ENCODE results near the gene HHIPL1.

Gene HHIPL1

DNA sequence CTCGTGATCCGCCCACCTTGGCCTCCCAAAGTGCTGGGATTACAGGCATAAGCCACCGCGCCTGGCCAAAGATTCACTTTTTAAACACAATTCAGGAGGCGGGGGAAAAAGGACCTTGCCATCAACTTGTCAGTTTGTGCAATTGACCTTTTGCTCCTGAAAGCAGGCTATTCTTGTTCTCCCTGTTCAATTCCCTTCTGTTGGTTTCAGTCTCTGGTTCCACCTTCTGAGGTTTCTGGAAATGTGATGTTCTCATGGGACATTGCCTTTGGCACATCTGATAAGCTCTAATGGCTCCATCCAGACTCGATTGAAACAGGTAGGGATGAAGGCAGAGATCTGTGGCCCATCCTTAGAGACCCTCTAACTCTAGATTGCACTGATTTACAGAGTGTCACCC lies 23.0 kb upstream of the HHIPL1 start:
- Histone ChIP-seq H3K9ac (ENCODE audit: low read depth, low read length, poor library complexity, severe bottlenecking) (no peak overlapping the region), H3F3A (ENCODE audit: low read depth) (no peaks in the 10 kb centered on the region), H3K79me2 (ENCODE audit: insufficient read depth, low read length) (no peaks in the 10 kb centered on the region), H2AFZ (ENCODE audit: low read length) (no peak overlapping the region), H3K9me2 (replicated peaks; ENCODE audit: low read depth, low read length) (no peaks in the 10 kb centered on the region), H3K9me3 (ENCODE audit: insufficient read depth, low read depth, low read length) (no peaks in the 10 kb centered on the region), H3K27me3 (ENCODE audit: insufficient read depth, low read length, poor library complexity, severe bottlenecking) (no peaks in the 10 kb centered on the region), H3K4me1 (ENCODE audit: insufficient read depth, low read length, poor library complexity, severe bottlenecking) (no peaks in the 10 kb centered on the region), H3K4me3 (ENCODE audit: low read length, poor library complexity, severe bottlenecking) (no peak overlapping the region), H3K36me3 (ENCODE audit: insufficient read depth, low read length) (no peaks in the 10 kb centered on the region), H3K4me2 (ENCODE audit: low read depth, low read length, poor library complexity, severe bottlenecking) (no peak overlapping the region), H4K20me1 (ENCODE audit: insufficient read depth, low read length, poor library complexity, severe bottlenecking) (no peaks in the 10 kb centered on the region)
- no peak for TF ChIP-seq EZH2phosphoT487 (IDR thresholded peaks at IDR 0.05; ENCODE audit: borderline replicate concordance)

DNA sequence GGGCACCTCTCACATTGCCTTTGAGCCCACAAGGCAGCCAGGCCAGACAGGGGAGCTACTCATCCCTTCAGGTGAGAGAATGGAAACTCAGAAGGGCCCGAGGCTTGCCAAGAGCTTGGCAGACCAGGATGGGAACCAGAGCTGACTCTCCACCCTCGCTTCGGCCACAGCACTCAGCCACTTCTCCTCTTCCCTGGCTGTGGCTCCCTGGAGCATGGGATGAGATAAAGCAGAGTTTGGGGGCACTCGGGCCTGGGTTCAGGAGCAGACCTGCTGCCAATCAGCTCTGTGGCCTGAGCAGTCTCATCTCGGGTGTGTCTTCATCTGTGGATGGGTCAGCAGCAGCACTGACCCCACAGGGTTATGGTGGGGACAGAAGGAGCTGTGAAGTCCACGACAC lies 20.9 kb upstream of the HHIPL1 start:
- H3K27me3 ChIP-seq (ENCODE audit: insufficient read depth, low read length, poor library complexity, severe bottlenecking): no peaks in the 10 kb centered on the region
- no peaks in the 10 kb centered on the region for H4K20me1 ChIP-seq (ENCODE audit: insufficient read depth, low read length, poor library complexity, severe bottlenecking)
- no peaks in the 10 kb centered on the region for H3K9me2 ChIP-seq (replicated peaks; ENCODE audit: low read depth, low read length)
- no peak overlapping the region for H3K4me3 ChIP-seq (ENCODE audit: low read length, poor library complexity, severe bottlenecking)
- no peaks in the 10 kb centered on the region for H3K4me1 ChIP-seq (ENCODE audit: insufficient read depth, low read length, poor library complexity, severe bottlenecking)
- no peaks in the 10 kb centered on the region for H3F3A ChIP-seq (ENCODE audit: low read depth)
- TF ChIP-seq EZH2phosphoT487 (IDR thresholded peaks at IDR 0.05; ENCODE audit: borderline replicate concordance): no peak
- TF ChIP-seq, protein P1, sequence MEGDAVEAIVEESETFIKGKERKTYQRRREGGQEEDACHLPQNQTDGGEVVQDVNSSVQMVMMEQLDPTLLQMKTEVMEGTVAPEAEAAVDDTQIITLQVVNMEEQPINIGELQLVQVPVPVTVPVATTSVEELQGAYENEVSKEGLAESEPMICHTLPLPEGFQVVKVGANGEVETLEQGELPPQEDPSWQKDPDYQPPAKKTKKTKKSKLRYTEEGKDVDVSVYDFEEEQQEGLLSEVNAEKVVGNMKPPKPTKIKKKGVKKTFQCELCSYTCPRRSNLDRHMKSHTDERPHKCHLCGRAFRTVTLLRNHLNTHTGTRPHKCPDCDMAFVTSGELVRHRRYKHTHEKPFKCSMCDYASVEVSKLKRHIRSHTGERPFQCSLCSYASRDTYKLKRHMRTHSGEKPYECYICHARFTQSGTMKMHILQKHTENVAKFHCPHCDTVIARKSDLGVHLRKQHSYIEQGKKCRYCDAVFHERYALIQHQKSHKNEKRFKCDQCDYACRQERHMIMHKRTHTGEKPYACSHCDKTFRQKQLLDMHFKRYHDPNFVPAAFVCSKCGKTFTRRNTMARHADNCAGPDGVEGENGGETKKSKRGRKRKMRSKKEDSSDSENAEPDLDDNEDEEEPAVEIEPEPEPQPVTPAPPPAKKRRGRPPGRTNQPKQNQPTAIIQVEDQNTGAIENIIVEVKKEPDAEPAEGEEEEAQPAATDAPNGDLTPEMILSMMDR (conservative IDR thresholded peaks at IDR 0.05; ENCODE audit: low read length): no peak
- no peaks in the 10 kb centered on the region for H3K79me2 ChIP-seq (ENCODE audit: insufficient read depth, low read length)
- H3K4me2 ChIP-seq (ENCODE audit: low read depth, low read length, poor library complexity, severe bottlenecking): no peak overlapping the region
- no peak overlapping the region for H3K9ac ChIP-seq (ENCODE audit: low read depth, low read length, poor library complexity, severe bottlenecking)
- no peaks in the 10 kb centered on the region for H3K9me3 ChIP-seq (ENCODE audit: insufficient read depth, low read depth, low read length)
- H3K36me3 ChIP-seq (ENCODE audit: insufficient read depth, low read length): no peaks in the 10 kb centered on the region
- H2AFZ ChIP-seq (ENCODE audit: low read length): no peak overlapping the region

DNA sequence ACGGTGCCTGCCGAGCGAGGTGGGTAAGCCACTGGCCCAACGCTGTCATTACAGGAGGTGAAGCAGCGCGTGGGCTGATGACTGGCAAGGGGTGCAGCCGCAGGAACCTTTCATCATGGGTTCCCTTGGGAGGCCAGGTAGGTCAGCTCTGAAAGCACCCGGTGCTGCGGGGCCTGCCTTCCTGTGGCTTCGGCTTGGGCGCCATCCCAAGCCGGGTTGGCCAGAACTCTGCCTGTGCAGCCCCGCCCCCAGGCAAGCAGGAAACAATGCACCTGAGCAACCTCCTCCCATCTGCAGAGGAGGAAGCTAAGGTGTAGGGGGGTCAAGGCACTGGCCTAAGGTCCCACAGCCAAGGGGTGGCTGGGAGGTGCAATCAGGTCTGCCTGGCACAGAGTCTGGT lies 20.0 kb upstream of the HHIPL1 start:
- no peak for TF ChIP-seq EZH2phosphoT487 (IDR thresholded peaks at IDR 0.05; ENCODE audit: borderline replicate concordance)
- TF ChIP-seq, protein P1 (conservative IDR thresholded peaks at IDR 0.05; ENCODE audit: low read length): no peak

DNA sequence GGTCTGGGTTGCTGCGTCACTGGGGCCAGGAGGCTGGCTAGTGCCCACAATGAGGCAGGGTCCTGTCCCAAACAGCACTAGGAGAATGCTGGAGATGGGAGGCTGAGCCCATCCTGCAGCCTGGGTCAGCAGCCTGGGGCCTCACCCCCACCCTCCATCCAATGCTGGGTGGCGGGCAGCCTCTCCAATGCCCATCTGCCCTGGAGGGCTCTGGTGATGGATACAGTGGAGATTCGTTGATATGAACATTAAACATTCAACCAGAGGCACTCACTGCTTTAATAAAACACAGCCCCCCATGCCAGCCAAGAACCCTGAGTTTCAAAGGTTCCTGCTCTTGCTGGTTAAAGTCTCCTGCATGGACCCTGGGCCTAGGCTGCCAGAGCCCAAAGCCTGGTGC lies 19.5 kb upstream of the HHIPL1 start:
- no peaks in the 10 kb centered on the region for H3K27me3 ChIP-seq (ENCODE audit: insufficient read depth, low read length, poor library complexity, severe bottlenecking)
- H3K9me2 ChIP-seq (replicated peaks; ENCODE audit: low read depth, low read length): no peaks in the 10 kb centered on the region
- no peaks in the 10 kb centered on the region for H3F3A ChIP-seq (ENCODE audit: low read depth)
- no peak overlapping the region for H3K4me3 ChIP-seq (ENCODE audit: low read length, poor library complexity, severe bottlenecking)
- H3K4me1 ChIP-seq (ENCODE audit: insufficient read depth, low read length, poor library complexity, severe bottlenecking): no peaks in the 10 kb centered on the region
- no peak overlapping the region for H2AFZ ChIP-seq (ENCODE audit: low read length)
- no peak overlapping the region for H3K4me2 ChIP-seq (ENCODE audit: low read depth, low read length, poor library complexity, severe bottlenecking)
- H3K9me3 ChIP-seq (ENCODE audit: insufficient read depth, low read depth, low read length): no peaks in the 10 kb centered on the region
- no peaks in the 10 kb centered on the region for H3K36me3 ChIP-seq (ENCODE audit: insufficient read depth, low read length)
- TF ChIP-seq, protein P1 (conservative IDR thresholded peaks at IDR 0.05; ENCODE audit: low read length): no peak
- TF ChIP-seq EZH2phosphoT487 (IDR thresholded peaks at IDR 0.05; ENCODE audit: borderline replicate concordance): no peak
- H3K9ac ChIP-seq (ENCODE audit: low read depth, low read length, poor library complexity, severe bottlenecking): no peak overlapping the region
- H4K20me1 ChIP-seq (ENCODE audit: insufficient read depth, low read length, poor library complexity, severe bottlenecking): no peaks in the 10 kb centered on the region
- H3K79me2 ChIP-seq (ENCODE audit: insufficient read depth, low read length): no peaks in the 10 kb centered on the region

More for the DNA sequence above, 20.0 kb upstream of the HHIPL1 start:
- H3K9me3 ChIP-seq (ENCODE audit: insufficient read depth, low read depth, low read length): no peaks in the 10 kb centered on the region
- H3K9ac ChIP-seq (ENCODE audit: low read depth, low read length, poor library complexity, severe bottlenecking): no peak overlapping the region
- no peaks in the 10 kb centered on the region for H3K9me2 ChIP-seq (replicated peaks; ENCODE audit: low read depth, low read length)
- H3K4me1 ChIP-seq (ENCODE audit: insufficient read depth, low read length, poor library complexity, severe bottlenecking): no peaks in the 10 kb centered on the region
- H3K27me3 ChIP-seq (ENCODE audit: insufficient read depth, low read length, poor library complexity, severe bottlenecking): no peaks in the 10 kb centered on the region
- H3K4me2 ChIP-seq (ENCODE audit: low read depth, low read length, poor library complexity, severe bottlenecking): no peak overlapping the region
- H3K4me3 ChIP-seq (ENCODE audit: low read length, poor library complexity, severe bottlenecking): no peak overlapping the region
- H3K36me3 ChIP-seq (ENCODE audit: insufficient read depth, low read length): no peaks in the 10 kb centered on the region
- H3K79me2 ChIP-seq (ENCODE audit: insufficient read depth, low read length): no peaks in the 10 kb centered on the region
- no peak overlapping the region for H2AFZ ChIP-seq (ENCODE audit: low read length)
- H4K20me1 ChIP-seq (ENCODE audit: insufficient read depth, low read length, poor library complexity, severe bottlenecking): no peaks in the 10 kb centered on the region
- no peaks in the 10 kb centered on the region for H3F3A ChIP-seq (ENCODE audit: low read depth)

Measured in Loucy (cell line).